SK-N-MC (cell line): Measurements from ENCODE around the gene PLVAP.

Experiments used
- DNase-seq: peaks from one replicate; pipeline ENCODE4 v3.0.0-alpha.2; 2011; ENCODE audit warnings: low read depth, low spot score
- H3K27ac ChIP-seq: fragments of 200-600 bp; sonication (generic); 2 replicates; pipeline ENCODE4 v1.5.1; 2016; ENCODE audit warnings: mixed run types
- H3K36me3 ChIP-seq: fragments of 200-600 bp; sonication (generic); 2 replicates; pipeline ENCODE4 v1.6.1; 2017; ENCODE audit warnings: antibody characterized with exemption, low read length, mixed read lengths; ENCODE audit not compliant: insufficient read depth
- H3K4me3 ChIP-seq: fragments of 200-600 bp; sonication (generic); 2 replicates; pipeline ENCODE4 v1.5.1; 2016
- H3K9ac ChIP-seq: fragments of 200-600 bp; sonication (generic); 2 replicates; pipeline ENCODE4 v1.8.0; 2017; ENCODE audit warnings: mixed run types, mixed read lengths; ENCODE audit not compliant: insufficient read length
- H3K9me3 ChIP-seq: fragments of 200-600 bp; sonication (generic); 2 replicates; pipeline ENCODE4 v1.6.1; 2017; ENCODE audit warnings: low read depth, mild to moderate bottlenecking, antibody characterized with exemption, low read length, moderate library complexity, mixed read lengths
- EZH2 ChIP-seq: fragments of 200-600 bp; sonication (generic); IDR thresholded peaks from one replicate; pipeline ENCODE4 v1.6.1; 2017; ENCODE audit warnings: antibody characterized with exemption
- FOXP2 ChIP-seq: optimal IDR thresholded peaks from 2 replicates; pipeline ENCODE3; 2011; ENCODE audit warnings: mild to moderate bottlenecking, moderate library complexity; ENCODE audit not compliant: insufficient read depth; ENCODE audit errors: extremely low read length, control extremely low read depth
- POLR2AphosphoS5 ChIP-seq: IDR thresholded peaks from 2 replicates; pipeline ENCODE4 v1.6.1; 2012; ENCODE audit warnings: mild to moderate bottlenecking, low read depth, low read length, borderline replicate concordance

The PLVAP gene

DNA sequence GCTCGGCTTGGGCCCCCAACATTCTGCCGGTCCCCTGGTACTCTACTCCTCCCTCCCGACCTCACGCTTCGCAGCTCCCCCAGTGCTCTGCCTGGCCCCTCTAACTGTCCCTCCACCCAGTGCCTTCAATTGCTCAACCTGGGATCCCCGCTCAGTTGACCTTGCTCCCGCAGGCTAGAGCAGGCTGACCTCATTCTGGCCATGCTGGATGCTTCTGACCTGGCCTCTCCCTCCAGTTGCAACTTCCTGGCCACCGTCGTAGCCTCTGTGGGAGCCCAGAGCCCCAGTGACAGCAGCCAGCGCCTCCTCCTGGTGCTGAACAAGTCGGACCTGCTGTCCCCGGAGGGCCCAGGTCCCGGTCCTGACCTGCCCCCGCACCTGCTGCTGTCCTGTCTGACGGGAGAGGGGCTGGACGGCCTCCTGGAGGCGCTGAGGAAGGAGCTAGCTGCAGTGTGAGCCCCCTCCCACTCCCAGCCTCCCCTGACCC is 36.2 kb downstream of the PLVAP start:
- Histone ChIP-seq H3K9ac (no peak overlapping the region), H3K36me3 (no peaks in the 10 kb centered on the region; the same call in 1 of the 2 replicates), H3K4me3 (no peak overlapping the region), H3K9me3 (no peaks in the 10 kb centered on the region), H3K27ac (no peak overlapping the region)
- no peak for DNase-seq
- TF ChIP-seq POLR2AphosphoS5: no peak
- no peak for TF ChIP-seq FOXP2
- TF ChIP-seq EZH2: no peak

DNA sequence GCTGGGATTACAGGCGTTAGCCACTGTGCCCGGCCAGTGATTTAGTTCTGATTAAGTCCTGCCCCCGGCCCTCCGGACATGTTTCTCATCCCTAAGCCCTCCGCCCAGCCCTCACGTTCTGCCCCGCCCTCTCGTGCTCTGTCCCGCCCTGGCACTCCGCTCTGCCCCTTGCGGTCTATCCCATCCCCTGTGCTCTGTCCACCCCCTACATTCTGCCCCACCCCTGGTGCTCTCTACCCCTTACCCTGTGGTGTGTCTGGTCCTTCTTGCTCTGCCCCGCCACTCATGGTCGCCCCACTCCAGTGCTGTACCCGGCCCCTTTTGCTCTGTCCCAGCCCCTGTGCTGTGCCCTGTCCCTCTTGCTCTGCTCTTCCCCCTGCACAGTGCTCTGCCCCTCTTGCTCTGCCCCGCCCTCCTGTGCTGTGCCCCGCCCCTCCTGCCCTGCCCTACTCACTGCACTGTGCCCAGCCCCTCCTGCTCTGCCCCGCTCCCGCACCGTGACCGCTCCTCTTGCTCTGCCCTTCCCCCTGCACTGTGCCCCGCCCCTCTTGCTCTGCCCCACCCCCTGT is 36.8 kb downstream of the PLVAP start:
- no peak for DNase-seq
- Histone ChIP-seq H3K9ac (no peak overlapping the region), H3K9me3 (no peaks in the 10 kb centered on the region), H3K36me3 (no peaks in the 10 kb centered on the region; the same call in 1 of the 2 replicates), H3K4me3 (no peak overlapping the region), H3K27ac (no peak overlapping the region)
- no peak for TF ChIP-seq POLR2AphosphoS5
- no peak for TF ChIP-seq EZH2
- TF ChIP-seq FOXP2: no peak

GRCh38 chr19:17339088-17339741 is 37.9 kb downstream of the PLVAP start:
- no peaks in the 10 kb centered on the region for H3K9me3 ChIP-seq
- no peak overlapping the region for H3K4me3 ChIP-seq
- TF ChIP-seq POLR2AphosphoS5 (no peak), FOXP2 (no peak), EZH2 (no peak)
- no peaks in the 10 kb centered on the region; the same call in 1 of the 2 replicates for H3K36me3 ChIP-seq
- H3K27ac ChIP-seq: no peak overlapping the region
- no peak for DNase-seq
- H3K9ac ChIP-seq: no peak overlapping the region

GRCh38 chr19:17338433-17339078 is 38.6 kb downstream of the PLVAP start:
- Histone ChIP-seq H3K27ac (no peak overlapping the region), H3K4me3 (peak overlapping the region; percentile 94), H3K36me3 (no peaks in the 10 kb centered on the region; the same call in 1 of the 2 replicates), H3K9me3 (no peaks in the 10 kb centered on the region), H3K9ac (peak overlapping the region; percentile 82)
- DNase-seq: no peak
- TF ChIP-seq EZH2 (no peak), FOXP2 (no peak), POLR2AphosphoS5 (no peak)

DNA sequence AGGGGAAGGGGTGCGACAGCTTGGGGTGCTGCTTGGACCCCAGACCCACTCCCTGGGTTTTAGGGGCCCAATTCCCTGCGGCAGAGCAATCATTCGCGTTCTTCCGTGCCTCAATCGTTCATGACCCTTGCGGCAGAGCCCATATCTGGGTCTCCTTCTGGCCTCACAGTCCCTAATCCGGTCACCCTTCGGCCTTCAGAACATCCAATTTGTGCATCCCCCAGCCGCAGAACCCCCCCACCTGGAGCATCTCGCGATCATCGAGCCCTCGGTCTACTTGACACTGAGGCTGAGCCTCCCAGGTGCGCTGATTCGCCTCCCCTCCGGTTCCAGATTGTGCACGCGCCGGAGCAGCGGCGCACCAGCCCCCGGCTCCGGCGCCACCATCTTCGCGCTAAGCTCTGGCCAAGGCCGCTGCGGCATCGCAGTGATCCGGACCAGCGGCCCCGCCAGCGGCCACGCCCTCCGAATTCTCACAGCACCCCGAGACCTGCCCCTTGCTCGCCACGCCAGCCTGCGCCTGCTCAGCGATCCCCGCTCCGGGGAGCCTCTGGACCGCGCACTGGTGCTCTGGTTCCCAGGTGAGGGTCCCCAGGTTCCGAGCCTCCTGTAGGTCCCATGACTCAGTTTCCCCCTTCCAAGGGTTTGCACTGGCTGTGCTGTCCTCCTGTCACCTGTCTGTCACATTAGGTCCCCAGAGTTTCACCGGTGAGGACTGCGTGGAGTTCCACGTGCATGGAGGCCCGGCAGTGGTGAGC is 39.3 kb downstream of the PLVAP start:
- TF ChIP-seq EZH2: no peak
- no peak for TF ChIP-seq POLR2AphosphoS5
- no peak for TF ChIP-seq FOXP2
- Histone ChIP-seq H3K27ac (no peak overlapping the region), H3K4me3 (peak overlapping the region; percentile 94), H3K36me3 (peaks cover 4% of the 10 kb centered on the region), H3K9me3 (no peaks in the 10 kb centered on the region), H3K9ac (peak overlapping the region; percentile 82)
- no peak for DNase-seq

DNA sequence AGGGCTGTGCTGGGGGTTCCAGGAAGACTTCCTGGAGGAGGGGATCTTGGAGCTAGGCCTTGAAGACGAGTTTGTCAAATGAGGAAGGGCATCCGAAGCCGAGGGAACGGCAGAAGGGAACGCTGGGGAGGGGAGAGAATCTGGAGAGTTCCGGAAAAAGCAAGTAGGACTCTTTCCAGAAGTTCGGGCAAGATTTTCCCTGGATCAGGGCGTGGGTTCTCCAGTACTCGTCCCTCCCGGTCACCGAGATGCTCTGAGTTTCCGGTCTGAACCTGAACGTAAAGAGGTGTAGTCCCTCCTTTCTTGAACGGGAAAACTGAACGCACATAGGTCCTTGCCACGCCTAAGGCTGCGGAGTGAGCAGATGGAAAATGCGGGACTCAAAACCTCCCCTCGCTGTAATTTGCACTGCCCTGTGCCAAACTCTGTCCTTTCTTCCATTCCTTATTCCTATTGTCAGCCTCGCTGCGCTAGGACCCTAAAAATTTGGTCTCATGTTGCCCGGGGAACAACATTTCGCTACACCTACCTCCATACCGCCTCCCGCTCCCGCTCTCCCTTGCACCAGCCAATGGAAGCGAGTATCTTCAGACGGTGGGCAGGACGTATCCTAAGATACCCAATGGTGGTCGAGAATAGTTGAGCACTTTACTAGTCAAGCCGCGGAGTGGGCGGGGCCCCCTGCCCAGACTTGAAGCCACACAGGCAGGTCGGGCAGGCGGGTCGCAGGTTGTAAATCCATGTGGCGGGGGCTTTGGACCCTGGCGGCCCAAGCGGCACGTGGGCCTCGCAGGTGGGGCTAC is 40.1 kb downstream of the PLVAP start, which contains the start of gene GTPBP3:
Gene GTPBP3, plus strand, starts transcription at position 682 of the 803 bp plus-strand sequence. Its CDS starts 59 bp downstream, at position 741.
- Histone ChIP-seq H3K27ac (peak within 1 kb of the TSS; percentile 89), H3K36me3 (peaks cover 5% of the 10 kb centered on the region), H3K9me3 (no peaks in the 10 kb centered on the region), H3K4me3 (peak within 1 kb of the TSS; percentile 94), H3K9ac (peak within 1 kb of the TSS; percentile 82)
- TF ChIP-seq FOXP2: no peak
- TF ChIP-seq POLR2AphosphoS5: peak; percentile 91
- DNase-seq: peak; percentile 97

- H3K27ac ChIP-seq: no peak overlapping the region
- H3K9me3 ChIP-seq: no peaks in the 10 kb centered on the region
- DNase-seq: no peak
- no peak overlapping the region for H3K9ac ChIP-seq
- peaks cover 5% of the 10 kb centered on the region for H3K36me3 ChIP-seq
- H3K4me3 ChIP-seq: no peak overlapping the region
- no peak for TF ChIP-seq EZH2
- TF ChIP-seq FOXP2: no peak
Observed at GRCh38 chr19:17335575-17335974, 41.6 kb downstream of the PLVAP start.
